Nephron (organoid): Measurements from ENCODE around the gene UNC79.
"Not testable (repeated sequence)": the region's sequence is repeated elsewhere in the genome, so short reads cannot be mapped to it uniquely, and the experiment has no call there.

ENCODE experiments used
- H3K27ac Mint-ChIP-seq, 3 experiments: 2 replicates each; pipeline ENCODE4 v1.8.0; 2020; ENCODE audit warnings: mixed read lengths in 3 of 3, mild to moderate bottlenecking in 2 of 3, moderate library complexity in 1 of 3
- H3K27me3 Mint-ChIP-seq: 2 replicates; pipeline ENCODE4 v1.8.0; 2021; ENCODE audit warnings: low read depth, mild to moderate bottlenecking, moderate library complexity, mixed read lengths
- H3K36me3 Mint-ChIP-seq: 2 replicates; pipeline ENCODE4 v1.8.0; 2020; ENCODE audit warnings: low read depth, mixed read lengths
- H3K4me1 Mint-ChIP-seq: 2 replicates; pipeline ENCODE4 v1.8.0; 2020; ENCODE audit warnings: mixed read lengths
- H3K4me3 Mint-ChIP-seq, 3 experiments: 2 replicates each; pipeline ENCODE4 v1.8.0; 2020; ENCODE audit warnings: mild to moderate bottlenecking in 3 of 3, mixed read lengths in 3 of 3, moderate library complexity in 2 of 3
- H3K9me3 Mint-ChIP-seq: 2 replicates; pipeline ENCODE4 v1.8.0; 2020; ENCODE audit warnings: mixed read lengths
- TF ChIP-seq, protein P1 (sequence below), 3 experiments: fragments of 200-600 bp; sonication (generic); IDR thresholded peaks; one replicate each; pipeline ENCODE4 v1.5.0; 2021; ENCODE audit warnings: antibody characterized with exemption in 3 of 3; ENCODE audit not compliant: unreplicated experiment in 3 of 3

UNC79 gene

DNA sequence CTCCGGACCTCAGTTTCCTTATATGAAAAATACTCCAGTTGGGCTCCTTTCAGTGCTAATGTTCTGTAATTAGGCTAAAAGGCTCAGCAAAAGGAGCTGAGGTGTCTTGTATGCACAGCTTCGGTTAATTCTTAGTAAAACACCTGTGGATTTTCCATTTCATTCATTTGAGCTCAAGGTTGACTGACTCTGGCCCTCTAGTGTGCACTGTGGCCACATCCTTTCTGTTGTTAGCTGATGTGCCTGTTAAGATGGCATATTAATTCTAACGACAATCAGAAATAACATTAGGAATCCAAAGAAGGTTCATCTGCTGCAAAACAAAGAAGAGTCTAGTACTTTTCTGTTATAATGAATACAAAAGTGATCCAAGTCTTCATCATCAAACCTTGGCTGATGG is 45.6 kb downstream of the UNC79 start:
- peaks cover 7% of the 10 kb centered on the region for H3K27me3 Mint-ChIP-seq
- H3K4me3 Mint-ChIP-seq = no peak overlapping the region
- no peaks in the 10 kb centered on the region for H3K36me3 Mint-ChIP-seq
- TF ChIP-seq, protein P1, sequence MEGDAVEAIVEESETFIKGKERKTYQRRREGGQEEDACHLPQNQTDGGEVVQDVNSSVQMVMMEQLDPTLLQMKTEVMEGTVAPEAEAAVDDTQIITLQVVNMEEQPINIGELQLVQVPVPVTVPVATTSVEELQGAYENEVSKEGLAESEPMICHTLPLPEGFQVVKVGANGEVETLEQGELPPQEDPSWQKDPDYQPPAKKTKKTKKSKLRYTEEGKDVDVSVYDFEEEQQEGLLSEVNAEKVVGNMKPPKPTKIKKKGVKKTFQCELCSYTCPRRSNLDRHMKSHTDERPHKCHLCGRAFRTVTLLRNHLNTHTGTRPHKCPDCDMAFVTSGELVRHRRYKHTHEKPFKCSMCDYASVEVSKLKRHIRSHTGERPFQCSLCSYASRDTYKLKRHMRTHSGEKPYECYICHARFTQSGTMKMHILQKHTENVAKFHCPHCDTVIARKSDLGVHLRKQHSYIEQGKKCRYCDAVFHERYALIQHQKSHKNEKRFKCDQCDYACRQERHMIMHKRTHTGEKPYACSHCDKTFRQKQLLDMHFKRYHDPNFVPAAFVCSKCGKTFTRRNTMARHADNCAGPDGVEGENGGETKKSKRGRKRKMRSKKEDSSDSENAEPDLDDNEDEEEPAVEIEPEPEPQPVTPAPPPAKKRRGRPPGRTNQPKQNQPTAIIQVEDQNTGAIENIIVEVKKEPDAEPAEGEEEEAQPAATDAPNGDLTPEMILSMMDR (IDR thresholded peaks at IDR 0.05; ENCODE audit: unreplicated experiment in 3 of 3) = no peak
- H3K9me3 Mint-ChIP-seq = no peaks in the 10 kb centered on the region
- H3K27ac Mint-ChIP-seq = no peak overlapping the region
- no peaks in the 10 kb centered on the region for H3K4me1 Mint-ChIP-seq

DNA sequence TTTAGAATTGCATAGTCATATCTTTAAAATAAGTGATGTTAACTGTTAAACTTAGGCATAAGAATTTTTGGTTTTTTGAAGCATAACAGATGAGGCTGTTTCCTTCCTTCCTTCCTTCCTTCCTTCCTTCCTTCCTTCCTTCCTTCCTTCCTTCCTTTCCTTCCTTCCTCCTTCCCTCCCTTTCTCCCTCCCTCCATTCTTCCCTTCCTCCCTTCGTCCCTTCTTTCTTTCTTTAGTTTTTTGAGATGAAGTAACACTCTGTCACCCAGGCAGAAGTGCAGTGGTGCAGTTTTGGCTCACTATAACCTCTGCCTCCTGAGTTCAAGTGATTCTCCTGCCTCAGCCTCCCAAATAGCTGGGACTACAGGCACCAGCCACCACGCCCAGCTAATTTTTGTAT is 48.3 kb downstream of the UNC79 start:
- H3K27ac Mint-ChIP-seq, H3K4me3 Mint-ChIP-seq, H3K27me3 Mint-ChIP-seq, H3K9me3 Mint-ChIP-seq, H3K36me3 Mint-ChIP-seq, H3K4me1 Mint-ChIP-seq: not testable (repeated sequence)

DNA sequence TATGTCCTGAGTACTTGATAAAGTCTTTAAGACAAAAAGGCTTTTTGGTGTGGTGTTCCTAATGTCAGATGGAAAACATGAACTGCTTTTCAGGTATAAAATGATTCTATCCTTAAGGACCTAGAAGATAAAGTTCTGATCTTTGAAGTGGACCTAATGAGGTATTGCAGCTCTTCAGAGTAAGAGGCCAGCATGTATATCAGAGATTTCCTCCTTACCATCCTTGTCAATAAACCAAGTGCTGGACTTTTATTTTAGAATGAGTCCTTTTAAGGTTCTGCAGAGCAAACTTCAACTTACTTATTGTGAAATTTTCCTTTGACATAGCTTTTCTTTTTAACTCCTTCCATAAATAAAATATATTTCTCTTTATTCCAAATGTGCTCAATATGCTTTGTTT is 50.1 kb downstream of the UNC79 start:
- Mint-ChIP-seq H3K9me3 (no peaks in the 10 kb centered on the region), H3K4me1 (no peaks in the 10 kb centered on the region), H3K27me3 (peaks cover 3% of the 10 kb centered on the region), H3K27ac (no peak overlapping the region), H3K36me3 (no peaks in the 10 kb centered on the region), H3K4me3 (no peak overlapping the region)
- TF ChIP-seq, protein P1 (IDR thresholded peaks at IDR 0.05; ENCODE audit: unreplicated experiment in 3 of 3) = no peak

DNA sequence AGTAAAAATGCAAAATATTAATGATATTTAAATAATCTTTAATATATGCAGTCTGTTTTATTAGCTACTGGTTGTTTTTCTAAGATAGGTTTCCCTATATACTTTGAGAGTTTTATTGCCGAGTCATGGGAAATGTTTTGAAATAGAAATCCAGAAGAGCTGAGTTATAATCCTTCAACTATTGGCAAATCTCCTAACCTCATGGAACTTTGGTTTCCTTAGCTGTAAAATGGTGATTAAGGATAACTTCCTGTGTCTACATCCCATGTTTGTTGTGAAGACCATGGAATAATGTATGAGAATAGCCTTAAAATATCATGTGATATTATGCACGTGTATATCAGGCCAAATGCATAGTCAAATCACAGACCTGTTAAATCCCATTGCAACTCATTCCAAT is 51.0 kb downstream of the UNC79 start:
- TF ChIP-seq, protein P1 (IDR thresholded peaks at IDR 0.05; ENCODE audit: unreplicated experiment in 3 of 3) = no peak
- H3K4me3 Mint-ChIP-seq = no peak overlapping the region
- H3K27ac Mint-ChIP-seq = no peak overlapping the region
- H3K36me3 Mint-ChIP-seq = no peaks in the 10 kb centered on the region
- H3K4me1 Mint-ChIP-seq = no peaks in the 10 kb centered on the region
- H3K9me3 Mint-ChIP-seq = no peaks in the 10 kb centered on the region
- peaks cover 3% of the 10 kb centered on the region for H3K27me3 Mint-ChIP-seq

DNA sequence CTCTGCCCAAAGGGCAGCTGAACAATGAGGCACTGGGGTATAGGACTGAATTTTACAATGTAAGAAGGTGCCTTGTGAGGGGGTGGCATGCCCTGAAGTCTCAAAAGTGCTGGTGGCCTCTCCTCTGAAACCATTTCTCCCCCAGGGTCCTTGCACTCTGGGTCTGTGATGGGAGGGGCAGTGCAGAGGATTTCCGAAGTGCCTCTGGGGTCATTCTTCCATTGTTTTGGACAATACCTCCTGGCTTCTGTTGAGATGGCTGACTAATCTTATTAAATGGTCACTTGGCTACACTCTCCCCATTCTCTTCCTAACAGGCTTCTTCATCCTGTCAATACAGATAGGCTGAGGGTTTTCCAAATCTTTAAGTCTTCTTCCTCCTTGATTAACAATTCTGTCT is 59.3 kb downstream of the UNC79 start:
- Mint-ChIP-seq H3K27ac (no peak overlapping the region), H3K27me3 (no peaks in the 10 kb centered on the region), H3K36me3 (no peaks in the 10 kb centered on the region), H3K9me3 (no peaks in the 10 kb centered on the region), H3K4me3 (no peak overlapping the region), H3K4me1 (no peaks in the 10 kb centered on the region)
- TF ChIP-seq, protein P1 (IDR thresholded peaks at IDR 0.05; ENCODE audit: unreplicated experiment in 3 of 3) = no peak

DNA sequence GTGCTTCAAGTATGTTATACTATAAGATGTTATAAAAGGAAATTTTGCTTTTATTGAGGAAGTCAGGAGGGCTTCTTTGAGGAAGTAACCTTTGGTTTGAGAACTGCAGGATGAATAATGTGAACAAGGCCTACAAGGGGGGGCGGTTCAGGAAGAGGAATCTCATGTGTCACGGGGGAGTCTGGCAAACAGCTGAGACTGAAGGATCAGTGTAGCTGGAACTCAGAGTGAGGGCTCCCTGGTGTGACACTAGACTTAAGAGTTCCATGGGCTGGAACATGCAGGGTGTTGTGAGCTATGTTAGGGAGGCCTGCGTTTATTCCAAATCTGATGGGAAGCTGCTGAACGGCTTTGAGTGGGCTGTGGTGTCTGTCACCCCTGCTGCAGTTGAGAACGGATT is 62.3 kb downstream of the UNC79 start:
- no peaks in the 10 kb centered on the region for H3K27me3 Mint-ChIP-seq
- no peak overlapping the region for H3K4me3 Mint-ChIP-seq
- TF ChIP-seq, protein P1 (IDR thresholded peaks at IDR 0.05; ENCODE audit: unreplicated experiment in 3 of 3) = no peak
- H3K36me3 Mint-ChIP-seq = no peaks in the 10 kb centered on the region
- no peaks in the 10 kb centered on the region for H3K9me3 Mint-ChIP-seq
- H3K4me1 Mint-ChIP-seq = no peaks in the 10 kb centered on the region
- H3K27ac Mint-ChIP-seq = no peak overlapping the region

DNA sequence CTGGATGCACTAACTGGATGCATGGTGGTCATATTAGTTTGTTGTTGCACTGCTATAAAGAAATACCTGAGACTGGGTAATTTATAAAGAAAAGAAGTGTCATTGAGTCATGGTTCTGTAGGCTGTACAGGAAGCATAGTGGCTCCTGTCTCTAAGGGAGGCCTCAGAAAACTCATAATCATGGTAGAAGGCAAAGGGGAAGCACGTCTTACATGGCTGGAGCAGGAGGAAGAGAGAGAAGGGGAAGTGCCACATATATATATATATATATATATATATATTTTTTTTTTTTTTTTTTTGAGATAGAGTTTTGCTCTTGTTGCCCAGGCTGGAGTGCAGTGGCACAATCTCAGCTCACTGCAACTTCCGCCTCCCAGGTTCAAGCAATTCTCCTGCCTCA is 62.9 kb downstream of the UNC79 start:
- H3K27me3 Mint-ChIP-seq, H3K27ac Mint-ChIP-seq, H3K4me1 Mint-ChIP-seq, H3K4me3 Mint-ChIP-seq, H3K9me3 Mint-ChIP-seq, H3K36me3 Mint-ChIP-seq: not testable (repeated sequence)
